K562 (cell line): ENCODE measurements around the gene MT1X. TPM values are rescaled to one million over a fixed set of nuclear protein-coding genes. Genes with fewer than 3 reads are reported as not detected.

Source experiments
- ATAC-seq: fragments of 200-7000 bp; cut with Tn5 transposase; 3 replicates; pipeline ENCODE4 v1.9.1; 2020; ENCODE audit warnings: moderate library complexity
- BruUV-seq: library from RNA; stranded (reverse); fragments of 400-500 nt; replicated peaks from 2 replicates; lab custom pipeline; 2021; lab: Mats Ljungman, UMichigan
- CTCF ChIA-PET: fragments of 300-600 bp; formaldehyde crosslinking; extraction: SDS; loops from one replicate; lab custom pipeline; 2021; ENCODE audit warnings: low intra/inter-chr PET ratio; lab: Yijun Ruan, JAX
- POLR2A ChIA-PET: fragments of 300-600, 350-650 bp; sonication (Branson Sonifier 250); formaldehyde crosslinking; extraction: SDS; loops from one replicate; lab custom pipeline; 2021; ENCODE audit warnings: antibody characterized with exemption, inconsistent platforms; lab: Yijun Ruan, JAX
- DNase-seq, 4 experiments: peaks; one replicate each; pipeline versions ENCODE4 v3.0.0 to v3.0.0-alpha.2; 2011 to 2018; ENCODE audit warnings: low spot score in 3 of 4, mixed read lengths in 3 of 4; ENCODE audit errors: extremely low read depth in 1 of 4
- FAIRE-seq: peaks from 2 replicates; lab custom pipeline; 2011; peaks lifted over from hg19 to GRCh38; lab: Jason Lieb, UNC
- H2AFZ ChIP-seq: 2 replicates; pipeline ENCODE4 v1.6.0; 2011; ENCODE audit warnings: low read depth, low read length, control low read depth, inconsistent platforms
- H3K27ac ChIP-seq: fragments of 200-600 bp; 3 replicates; pipeline ENCODE4 v1.8.0; 2011; ENCODE audit warnings: low read depth, mild to moderate bottlenecking, control low read depth, inconsistent platforms, low read length, moderate library complexity, mixed read lengths; ENCODE audit errors: extremely low read depth
- H3K27me3 ChIP-seq, 2 experiments: fragments of 300-600 bp in 1 of 2; 2 replicates in 1 of 2; 3 replicates in 1 of 2; pipeline versions ENCODE4 v1.6.0 to v1.8.0; 2011; ENCODE audit warnings: inconsistent platforms in 2 of 2, low read length in 2 of 2, mild to moderate bottlenecking in 1 of 2, mixed read lengths in 1 of 2, moderate library complexity in 1 of 2; ENCODE audit not compliant: control insufficient read depth in 2 of 2, insufficient read depth in 2 of 2
- H3K36me3 ChIP-seq: fragments of 300-600 bp; 3 replicates; pipeline ENCODE4 v1.8.0; 2011; ENCODE audit warnings: mild to moderate bottlenecking, low read length, inconsistent platforms; ENCODE audit not compliant: control insufficient read depth, insufficient read depth
- H3K4me1 ChIP-seq, 2 experiments: fragments of 200-600 bp in 1 of 2; replicated peaks in 1 of 2; 2 replicates in 1 of 2; 3 replicates in 1 of 2; pipeline versions ENCODE4 v1.5.1 to v1.8.0; 2011; ENCODE audit warnings: inconsistent platforms in 2 of 2, low read length in 2 of 2, mild to moderate bottlenecking in 1 of 2, mixed read lengths in 1 of 2, moderate library complexity in 1 of 2; ENCODE audit not compliant: control insufficient read depth in 2 of 2, insufficient read depth in 2 of 2
- H3K4me2 ChIP-seq: 2 replicates; pipeline ENCODE4 v1.6.1; 2011; ENCODE audit warnings: low read length, control low read depth, inconsistent platforms, mixed read lengths; ENCODE audit not compliant: insufficient read depth
- H3K4me3 ChIP-seq: fragments of 200-600 bp; sonication (generic), shearing (Covaris generic); 2 replicates; pipeline ENCODE4 v1.5.1; 2016; ENCODE audit warnings: control low read depth, inconsistent platforms
- H3K79me2 ChIP-seq: fragments of 200-600 bp; 3 replicates; pipeline ENCODE4 v1.8.0; 2011; ENCODE audit warnings: low read length, inconsistent platforms; ENCODE audit not compliant: control insufficient read depth, insufficient read depth
- H3K9ac ChIP-seq, 2 experiments: 2 replicates each; pipeline versions ENCODE4 v1.6.0 to v1.6.1; 2011; ENCODE audit warnings: low read depth in 2 of 2, low read length in 2 of 2, control low read depth in 1 of 2, inconsistent platforms in 1 of 2, mild to moderate bottlenecking in 1 of 2, mixed read lengths in 1 of 2; ENCODE audit not compliant: insufficient read depth in 1 of 2
- H3K9me1 ChIP-seq: one replicate; pipeline ENCODE4 v1.6.0; 2011; ENCODE audit warnings: inconsistent platforms, mild to moderate bottlenecking, low read length, moderate library complexity; ENCODE audit not compliant: control insufficient read depth, insufficient read depth
- H3K9me3 ChIP-seq: replicated peaks from 2 replicates; pipeline ENCODE4 v1.5.1; 2011; ENCODE audit warnings: low read depth, low read length, inconsistent platforms; ENCODE audit not compliant: control insufficient read depth, insufficient read depth
- H4K20me1 ChIP-seq: replicated peaks from 2 replicates; pipeline ENCODE4 v1.6.1; 2011; ENCODE audit warnings: low read length, inconsistent platforms, mixed read lengths; ENCODE audit not compliant: control insufficient read depth, insufficient read depth
- BACH1 ChIP-seq: fragments of 200-800 bp; sonication (Bioruptor generic); IDR thresholded peaks from 2 replicates; pipeline ENCODE4 v1.6.1; 2016; ENCODE audit warnings: missing genetic modification characterization, missing compliant biosample characterization
- CREB5 ChIP-seq: fragments of 250-450 bp; sonication (Bioruptor Pico); IDR thresholded peaks from 2 replicates; pipeline ENCODE4 v1.5.0; 2020; ENCODE audit warnings: mild to moderate bottlenecking
- GATAD2B ChIP-seq: fragments of 450-650 bp; IDR thresholded peaks from 2 replicates; pipeline ENCODE4 v1.6.1; 2017; ENCODE audit warnings: mild to moderate bottlenecking, borderline replicate concordance
- HBP1 ChIP-seq: fragments of 450-650 bp; formaldehyde crosslinking; IDR thresholded peaks from 2 replicates; pipeline ENCODE4 v1.4.0; 2022; ENCODE audit warnings: missing genetic modification characterization
- HMGXB4 ChIP-seq: sonication (generic); formaldehyde crosslinking; IDR thresholded peaks from 2 replicates; pipeline ENCODE4 v1.8.1; 2023; ENCODE audit warnings: mild to moderate bottlenecking, missing genetic modification reagents
- JUND ChIP-seq, 2 experiments: IDR thresholded peaks; 2 replicates in 1 of 2; 3 replicates in 1 of 2; pipeline ENCODE4 v1.6.1; 2011; ENCODE audit warnings: borderline replicate concordance in 2 of 2, low read depth in 2 of 2, low read length in 2 of 2, improper control_type of control experiment in 1 of 2, missing biosample characterization in 1 of 2, missing genetic modification characterization in 1 of 2, missing genetic modification reagents in 1 of 2
- MTA3 ChIP-seq: fragments of 450-650 bp; formaldehyde crosslinking; IDR thresholded peaks from 2 replicates; pipeline ENCODE4 v1.6.1; 2017; ENCODE audit warnings: mild to moderate bottlenecking, borderline replicate concordance
- NR3C1 ChIP-seq: sonication (generic); formaldehyde crosslinking; IDR thresholded peaks from 2 replicates; pipeline ENCODE4 v1.8.1; 2022; ENCODE audit warnings: missing genetic modification reagents
- RBM39 ChIP-seq: fragments of 200-400 bp; formaldehyde crosslinking; optimal IDR thresholded peaks from 2 replicates; pipeline ENCODE3; 2018; ENCODE audit warnings: low read depth, low read length
- SIN3B ChIP-seq: fragments of 450-650 bp; IDR thresholded peaks from 2 replicates; pipeline ENCODE4 v1.6.1; 2017; ENCODE audit warnings: low read depth, mild to moderate bottlenecking, moderate library complexity
- SP1 ChIP-seq: sonication (generic); formaldehyde crosslinking; IDR thresholded peaks from 2 replicates; pipeline ENCODE4 v1.8.1; 2022; ENCODE audit warnings: mild to moderate bottlenecking, missing genetic modification reagents
- ZHX1 ChIP-seq: fragments of 150-350 bp; conservative IDR thresholded peaks from 2 replicates; pipeline ENCODE4 v1.6.1; 2014; ENCODE audit warnings: low read length
- ZNF408 ChIP-seq: fragments of 250-450 bp; sonication (Bioruptor Pico); IDR thresholded peaks from 2 replicates; pipeline ENCODE4 v1.4.0; 2020; ENCODE audit warnings: low read depth, mild to moderate bottlenecking, moderate library complexity
- WGBS: fragments of 100-300 bp; shearing (Covaris generic); methylation state at CpG from one replicate; pipeline ENCODE4 v1.1.6; 2016; ENCODE audit warnings: low coverage, mixed read lengths; ENCODE audit not compliant: insufficient coverage; ENCODE audit errors: missing lambda C conversion rate; 5-methylcytosine and 5-hydroxymethylcytosine counted together
- in situ Hi-C: fragments of 300-500 bp; cut with MboI; formaldehyde crosslinking; loops from 4 replicates; pipeline ENCODE4 v1.15.0; 2018; ENCODE audit warnings: inconsistent platforms, mixed read lengths
- intact Hi-C: fragments of 100-400 bp; cut with micrococcal nuclease; formaldehyde crosslinking; loops from 2 replicates; pipeline ENCODE4 v1.14.2; 2022
- polyA plus RNA-seq, 8 experiments: library from polyadenylated mRNA; depleted of rRNA in 4 of 8; stranded (reverse) in 5 of 8; unstranded in 3 of 8; fragments of >200 nt; fragmentation: Nextera tagmentation in 2 of 8; fragmentation: Illumina TruSeq in 1 of 8; extraction: Ambion mirVana in 2 of 8; extraction: Trizol in 1 of 8; gene quantifications; 2 replicates each; pipeline versions ENCODE4 v1.2.1 to v1.2.3, GENCODE V29; 2011 to 2014; ENCODE audit warnings: inconsistent platforms in 1 of 8, missing spikeins in 1 of 8
- total RNA-seq, 7 experiments: library from RNA; depleted of rRNA in 6 of 7; stranded (reverse); fragments of >200 nt in 6 of 7; fragmentation: Illumina TruSeq in 2 of 7; extraction: Trizol in 2 of 7; gene quantifications; 2 replicates each; pipeline versions ENCODE4 v1.2.1 to v1.2.3, GENCODE V29; 2011 to 2021; ENCODE audit warnings: low replicate concordance in 1 of 7

The MT1X gene
- total and polyA plus RNA-seq, 9 of the 15 experiments (the other 6 are each of a cell fraction or from before 2014, with no cell fraction given): 4.9 to 22.8 (median 8.7) TPM

- TF ChIP-seq CREB5 (CRISPR knock-in tag) (no peak), RBM39 (no peak), SIN3B (no peak)
Measured at GRCh38 chr16:56700631-56701030, 18.4 kb downstream of the MT1X start (continued).

DNA sequence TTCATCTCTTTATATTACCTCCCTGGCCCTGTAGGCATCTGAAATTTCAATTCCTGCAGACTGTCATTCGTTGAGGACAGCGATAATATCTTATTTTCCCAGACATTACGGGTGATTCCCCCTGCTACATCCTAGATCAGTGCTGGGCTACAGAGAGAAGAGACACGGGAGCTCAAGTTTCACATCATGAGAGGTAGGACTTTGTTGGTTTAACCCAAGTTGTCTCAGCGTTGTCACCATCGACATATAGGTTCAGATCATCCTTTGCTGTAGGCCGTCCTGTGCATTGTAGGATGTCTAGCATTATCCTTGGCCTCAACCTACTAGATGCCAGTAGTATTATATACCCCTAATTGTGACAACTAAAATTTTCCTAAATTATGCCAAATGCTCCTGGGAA is 19.3 kb downstream of the MT1X start:
- WGBS: 31% methylated on average over 7 of the region's 7 CpGs
- ChIA-PET POLR2A (interaction anchor here (1.0 to 1.3 kb wide), 4 partner anchors 17 to 365 kb away, joined by 3 to 4 read pairs (median 3); no protein-coding TSS in a partner anchor), CTCF (interaction anchor here (0.7 to 2.2 kb wide), 6 partner anchors 28 to 368 kb away, joined by 3 to 26 read pairs (median 10); no protein-coding TSS in a partner anchor)
- Histone ChIP-seq H3K4me1 (no peaks in the 10 kb centered on the region), H3K27me3 (peaks cover 0 to 19% of the 10 kb centered on the region in 2 experiments; a peak in 2 of 5 replicates), H3K4me3 (no peak overlapping the region), H3K9me1 (no peaks in the 10 kb centered on the region), H2AFZ (no peak overlapping the region), H3K27ac (no peak overlapping the region), H4K20me1 (no peaks in the 10 kb centered on the region), H3K9ac (no peak overlapping the region), H3K36me3 (no peaks in the 10 kb centered on the region), H3K9me3 (no peaks in the 10 kb centered on the region), H3K4me2 (no peak overlapping the region), H3K79me2 (no peaks in the 10 kb centered on the region)
- ATAC-seq (no peak), DNase-seq (no peak), FAIRE-seq (no peak)
- in situ Hi-C loops (loop anchor here (5.0 kb wide), 1 partner anchor 124 kb away; no protein-coding TSS in a partner anchor), intact Hi-C loops (no loop called here)
- TF ChIP-seq MTA3 (no peak), ZNF408 (CRISPR knock-in tag) (no peak), HBP1 (no peak), JUND (IDR thresholded peaks at IDR 0.05; ENCODE audit: borderline replicate concordance, low read depth, low read length) (no peak), JUND (tag; IDR thresholded peaks at IDR 0.05; ENCODE audit: borderline replicate concordance, low read depth, low read length) (no peak), GATAD2B (no peak), HMGXB4 (CRISPR knock-in tag) (no peak), ZHX1 (no peak), SP1 (CRISPR knock-in tag) (no peak), NR3C1 (CRISPR knock-in tag) (no peak), BACH1 (tag) (no peak)
- BruUV-seq: no TSS peak
